Transverse colon (tissue), 4 donors: ENCODE measurements around the gene WNT16.

ENCODE experiments used
- EP300 ChIP-seq: sonication (generic); formaldehyde crosslinking; IDR thresholded peaks from one replicate; pipeline ENCODE4 v1.6.1; 2017; ENCODE audit warnings: antibody characterized with exemption, low read depth
- POLR2AphosphoS5 ChIP-seq, 3 donors: sonication (generic); formaldehyde crosslinking; IDR thresholded peaks; one replicate each; pipeline ENCODE4 v1.6.1; 2016; ENCODE audit warnings: antibody characterized with exemption in 3 of 3
- TF ChIP-seq, protein P1 (sequence below), 5 experiments: fragments of 200-600 bp in 3 of 5; fragments of 450-650 bp in 2 of 5; sonication (generic) in 3 of 5; IDR thresholded peaks; 1 replicate in 2 of 5; 2 replicates in 3 of 5; pipeline ENCODE4 v1.5.1; 2016 to 2017; ENCODE audit warnings: antibody characterized with exemption in 5 of 5, inconsistent platforms in 3 of 5, mild to moderate bottlenecking in 2 of 5, moderate library complexity in 1 of 5

DNA sequence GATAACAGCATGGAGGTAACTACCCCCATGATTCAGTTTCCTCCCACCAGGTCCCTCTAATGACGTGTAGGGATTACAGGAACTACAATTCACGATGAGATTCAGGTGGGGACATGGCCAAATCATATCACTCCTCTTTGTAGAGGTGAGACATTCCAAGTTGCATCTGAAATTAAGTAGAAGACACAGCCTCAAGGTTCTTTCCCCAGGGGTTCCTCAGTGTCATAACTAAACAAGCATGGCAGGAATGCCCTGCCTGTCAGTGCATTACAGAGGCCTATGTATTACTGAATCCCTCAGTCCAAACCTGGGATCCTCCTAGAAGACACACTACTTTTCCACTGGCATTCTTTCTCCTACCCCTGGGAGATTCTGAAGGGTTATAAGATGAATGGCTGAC, 42.6 kb upstream of the WNT16 start:
- TF ChIP-seq, protein P1, sequence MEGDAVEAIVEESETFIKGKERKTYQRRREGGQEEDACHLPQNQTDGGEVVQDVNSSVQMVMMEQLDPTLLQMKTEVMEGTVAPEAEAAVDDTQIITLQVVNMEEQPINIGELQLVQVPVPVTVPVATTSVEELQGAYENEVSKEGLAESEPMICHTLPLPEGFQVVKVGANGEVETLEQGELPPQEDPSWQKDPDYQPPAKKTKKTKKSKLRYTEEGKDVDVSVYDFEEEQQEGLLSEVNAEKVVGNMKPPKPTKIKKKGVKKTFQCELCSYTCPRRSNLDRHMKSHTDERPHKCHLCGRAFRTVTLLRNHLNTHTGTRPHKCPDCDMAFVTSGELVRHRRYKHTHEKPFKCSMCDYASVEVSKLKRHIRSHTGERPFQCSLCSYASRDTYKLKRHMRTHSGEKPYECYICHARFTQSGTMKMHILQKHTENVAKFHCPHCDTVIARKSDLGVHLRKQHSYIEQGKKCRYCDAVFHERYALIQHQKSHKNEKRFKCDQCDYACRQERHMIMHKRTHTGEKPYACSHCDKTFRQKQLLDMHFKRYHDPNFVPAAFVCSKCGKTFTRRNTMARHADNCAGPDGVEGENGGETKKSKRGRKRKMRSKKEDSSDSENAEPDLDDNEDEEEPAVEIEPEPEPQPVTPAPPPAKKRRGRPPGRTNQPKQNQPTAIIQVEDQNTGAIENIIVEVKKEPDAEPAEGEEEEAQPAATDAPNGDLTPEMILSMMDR (IDR thresholded peaks at IDR 0.05) = no peak
- TF ChIP-seq POLR2AphosphoS5 (IDR thresholded peaks at IDR 0.05) = no peak
- TF ChIP-seq EP300 = no peak
